ENCODE data around the gene ADGRL1.
"Not testable (repeated sequence)": the region's sequence is repeated elsewhere in the genome, so short reads cannot be mapped to it uniquely, and the experiment has no call there.

DNA sequence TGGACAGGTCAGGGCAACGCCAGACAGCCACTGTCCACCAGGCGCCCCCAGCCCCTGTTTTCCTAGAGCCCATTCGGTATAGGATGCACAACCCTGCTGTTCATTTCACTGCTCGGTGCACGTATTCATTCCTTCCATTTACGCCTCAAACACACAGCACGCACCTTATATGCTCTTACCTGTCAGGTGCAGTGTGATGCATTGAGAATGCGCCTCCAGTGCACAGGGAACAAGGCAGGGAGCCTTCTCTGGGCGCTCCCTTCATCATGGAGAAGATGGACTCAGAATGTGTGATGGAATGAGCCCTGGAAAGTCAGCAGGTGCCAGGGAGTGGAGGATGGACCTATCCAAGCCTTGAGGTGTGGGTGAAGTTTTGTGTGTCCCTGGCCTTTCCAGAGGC lies 4.2 kb upstream of the ADGRL1 start:
- TF ChIP-seq POLR2A (IDR thresholded peaks at IDR 0.05; ENCODE audit: extremely low read depth, insufficient read length), result not testable (repeated sequence)
- TF ChIP-seq, protein P1, sequence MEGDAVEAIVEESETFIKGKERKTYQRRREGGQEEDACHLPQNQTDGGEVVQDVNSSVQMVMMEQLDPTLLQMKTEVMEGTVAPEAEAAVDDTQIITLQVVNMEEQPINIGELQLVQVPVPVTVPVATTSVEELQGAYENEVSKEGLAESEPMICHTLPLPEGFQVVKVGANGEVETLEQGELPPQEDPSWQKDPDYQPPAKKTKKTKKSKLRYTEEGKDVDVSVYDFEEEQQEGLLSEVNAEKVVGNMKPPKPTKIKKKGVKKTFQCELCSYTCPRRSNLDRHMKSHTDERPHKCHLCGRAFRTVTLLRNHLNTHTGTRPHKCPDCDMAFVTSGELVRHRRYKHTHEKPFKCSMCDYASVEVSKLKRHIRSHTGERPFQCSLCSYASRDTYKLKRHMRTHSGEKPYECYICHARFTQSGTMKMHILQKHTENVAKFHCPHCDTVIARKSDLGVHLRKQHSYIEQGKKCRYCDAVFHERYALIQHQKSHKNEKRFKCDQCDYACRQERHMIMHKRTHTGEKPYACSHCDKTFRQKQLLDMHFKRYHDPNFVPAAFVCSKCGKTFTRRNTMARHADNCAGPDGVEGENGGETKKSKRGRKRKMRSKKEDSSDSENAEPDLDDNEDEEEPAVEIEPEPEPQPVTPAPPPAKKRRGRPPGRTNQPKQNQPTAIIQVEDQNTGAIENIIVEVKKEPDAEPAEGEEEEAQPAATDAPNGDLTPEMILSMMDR (IDR thresholded peaks at IDR 0.05; ENCODE audit: low read depth, low read length), result not testable (repeated sequence)
